Liver (tissue), 9 donors: ENCODE measurements around the gene ALG8. TPM values are rescaled to one million over a fixed set of nuclear protein-coding genes. Genes with fewer than 3 reads are reported as not detected.

Experiments used
- DNase-seq: peaks from one replicate; pipeline ENCODE4 v3.0.0-alpha.2; 2017; ENCODE audit warnings: low spot score
- H3K27ac ChIP-seq, 2 donors: one replicate each; pipeline ENCODE4 v1.7.0; 2013; ENCODE audit warnings: inconsistent platforms in 2 of 2, low read length in 2 of 2, control low read depth in 1 of 2, low read depth in 1 of 2, mild to moderate bottlenecking in 1 of 2
- H3K27me3 ChIP-seq, 4 donors: one replicate each; pipeline versions ENCODE4 v1.6.1 to v1.7.0; 2013; ENCODE audit warnings: low read length in 3 of 4, inconsistent platforms in 1 of 4, mild to moderate bottlenecking in 1 of 4, moderate library complexity in 1 of 4; ENCODE audit not compliant: control insufficient read depth in 4 of 4, insufficient read depth in 4 of 4
- H3K36me3 ChIP-seq, 4 donors: one replicate each; pipeline versions ENCODE4 v1.6.1 to v1.7.0; 2013; ENCODE audit warnings: low read length in 3 of 4, mild to moderate bottlenecking in 3 of 4, low read depth in 1 of 4, moderate library complexity in 1 of 4; ENCODE audit not compliant: control insufficient read depth in 4 of 4, insufficient read depth in 3 of 4
- H3K4me1 ChIP-seq, 4 donors: one replicate each; pipeline versions ENCODE4 v1.6.1 to v1.7.0; 2013; ENCODE audit warnings: low read length in 3 of 4, mild to moderate bottlenecking in 3 of 4, moderate library complexity in 1 of 4; ENCODE audit not compliant: control insufficient read depth in 4 of 4, insufficient read depth in 4 of 4
- H3K4me3 ChIP-seq, 3 donors: one replicate each; pipeline versions ENCODE4 v1.6.1 to v1.7.0; 2013; ENCODE audit warnings: low read length in 3 of 3, control low read depth in 1 of 3, low read depth in 1 of 3, mild to moderate bottlenecking in 1 of 3
- H3K9ac ChIP-seq, 2 donors: one replicate each; pipeline ENCODE4 v1.7.0; 2013; ENCODE audit warnings: low read length in 2 of 2, mild to moderate bottlenecking in 2 of 2, moderate library complexity in 2 of 2, control low read depth in 1 of 2, low read depth in 1 of 2
- H3K9me3 ChIP-seq, 4 donors: one replicate each; pipeline versions ENCODE4 v1.6.1 to v1.7.0; 2013; ENCODE audit warnings: low read length in 3 of 4; ENCODE audit not compliant: control insufficient read depth in 4 of 4
- ATF3 ChIP-seq: IDR thresholded peaks from 2 replicates; pipeline ENCODE4 v1.6.1; 2016; ENCODE audit warnings: antibody characterized with exemption
- CTCF ChIP-seq: fragments of 150-350 bp; IDR thresholded peaks from 2 replicates; pipeline ENCODE4 v1.5.1; 2017; ENCODE audit warnings: improper control_type of control experiment, low read depth, low read length; ENCODE audit not compliant: missing input control
- EGR1 ChIP-seq, 2 donors: IDR thresholded peaks; 2 replicates each; pipeline ENCODE4 v1.6.1; 2016 to 2018; ENCODE audit warnings: antibody characterized with exemption in 2 of 2, low read depth in 2 of 2
- FOXA1 ChIP-seq: IDR thresholded peaks from 2 replicates; pipeline ENCODE4 v1.6.1; 2016; ENCODE audit warnings: antibody characterized with exemption
- FOXA2 ChIP-seq: IDR thresholded peaks from 2 replicates; pipeline ENCODE4 v1.6.1; 2016; ENCODE audit warnings: antibody characterized with exemption
- GABPA ChIP-seq, 2 donors: IDR thresholded peaks in 1 of 2; conservative IDR thresholded peaks in 1 of 2; 2 replicates each; pipeline ENCODE4 v1.6.1; 2016; ENCODE audit warnings: antibody characterized with exemption in 2 of 2, mild to moderate bottlenecking in 1 of 2, moderate library complexity in 1 of 2
- HNF4A ChIP-seq, 2 donors: conservative IDR thresholded peaks; 2 replicates each; pipeline ENCODE4 v1.6.1; 2016; ENCODE audit warnings: antibody characterized with exemption in 2 of 2, mild to moderate bottlenecking in 2 of 2
- HNF4G ChIP-seq: IDR thresholded peaks from 2 replicates; pipeline ENCODE4 v1.6.1; 2016; ENCODE audit warnings: antibody characterized with exemption
- JUND ChIP-seq, 2 donors: IDR thresholded peaks; 2 replicates each; pipeline ENCODE4 v1.6.1; 2016; ENCODE audit warnings: antibody characterized with exemption in 2 of 2
- MAX ChIP-seq: IDR thresholded peaks from 2 replicates; pipeline ENCODE4 v1.6.1; 2016; ENCODE audit warnings: antibody characterized with exemption
- NR2F2 ChIP-seq: IDR thresholded peaks from 2 replicates; pipeline ENCODE4 v1.6.1; 2016; ENCODE audit warnings: antibody characterized with exemption
- RAD21 ChIP-seq, 2 donors: IDR thresholded peaks; 2 replicates each; pipeline ENCODE4 v1.6.1; 2016; ENCODE audit warnings: antibody characterized with exemption in 2 of 2, mild to moderate bottlenecking in 2 of 2
- REST ChIP-seq: IDR thresholded peaks from 2 replicates; pipeline ENCODE4 v1.6.1; 2016; ENCODE audit warnings: antibody characterized with exemption, mild to moderate bottlenecking
- RXRA ChIP-seq, 2 donors: IDR thresholded peaks; 2 replicates each; pipeline ENCODE4 v1.6.1; 2017 to 2018; ENCODE audit warnings: antibody characterized with exemption in 2 of 2, mild to moderate bottlenecking in 1 of 2
- SP1 ChIP-seq: IDR thresholded peaks from 2 replicates; pipeline ENCODE4 v1.6.1; 2018; ENCODE audit warnings: antibody characterized with exemption, mild to moderate bottlenecking
- TAF1 ChIP-seq: conservative IDR thresholded peaks from 2 replicates; pipeline ENCODE4 v1.6.1; 2016; ENCODE audit warnings: antibody characterized with exemption, mild to moderate bottlenecking
- YY1 ChIP-seq: IDR thresholded peaks from 2 replicates; pipeline ENCODE4 v1.6.1; 2016; ENCODE audit warnings: antibody characterized with exemption, mild to moderate bottlenecking
- ZBTB33 ChIP-seq: IDR thresholded peaks from 2 replicates; pipeline ENCODE4 v1.6.1; 2016; ENCODE audit warnings: antibody characterized with exemption
- WGBS: extraction: QIAGEN DNeasy Blood & Tissue Kit; methylation state at CpG from one replicate; pipeline ENCODE4 v1.1.7; 2013; 5-methylcytosine and 5-hydroxymethylcytosine counted together
- polyA plus RNA-seq, 2 donors: library from polyadenylated mRNA; stranded (reverse) in 1 of 2; unstranded in 1 of 2; fragments of 200-250 nt in 1 of 2; fragments of >200 nt in 1 of 2; fragmentation: Nextera tagmentation in 1 of 2; extraction: Ambion mirVana in 1 of 2; gene quantifications; one replicate each; pipeline versions ENCODE4 v1.2.1 to v1.2.3, GENCODE V29; 2013 to 2015
- total RNA-seq, 2 donors: library from RNA; depleted of rRNA; stranded (reverse); fragments of >200 nt; gene quantifications; one replicate each; pipeline ENCODE4 v1.2.3, GENCODE V29; 2014
- donor health status: healthy.
- donor health status: healthy.
- donor health status: healthy.
- donor health status: healthy.
- donor health status: healthy.

The ALG8 gene
- total and polyA plus RNA-seq, 4 donors: 29.4 to 46.0 (median 38.0) TPM

- no peak for TF ChIP-seq HNF4G
- no peak for TF ChIP-seq ATF3
- no peak for TF ChIP-seq TAF1
- TF ChIP-seq GABPA (IDR thresholded peaks at IDR 0.05 in 1 of 2, conservative IDR thresholded peaks at IDR 0.05 in 1 of 2): no peak
- TF ChIP-seq RXRA (IDR thresholded peaks at IDR 0.05): no peak
- no peak for TF ChIP-seq ZBTB33
- no peak for TF ChIP-seq JUND (IDR thresholded peaks at IDR 0.05)
- TF ChIP-seq RAD21 (IDR thresholded peaks at IDR 0.05): no peak
- no peak for TF ChIP-seq FOXA2
- no peaks in the 10 kb centered on the region for H3K27me3 ChIP-seq
- H3K9ac ChIP-seq: no peak overlapping the region
- H3K4me1 ChIP-seq: peaks cover 30 to 68% (median 61%) of the 10 kb centered on the region in 4 donors
- no peaks in the 10 kb centered on the region for H3K36me3 ChIP-seq
- no peaks in the 10 kb centered on the region for H3K9me3 ChIP-seq
- 91% methylated on average over 2 of the region's 2 CpGs for WGBS
- H3K27ac ChIP-seq: peak overlapping the region; percentile 57 to 78
- H3K4me3 ChIP-seq: no peak overlapping the region
- DNase-seq: no peak
Measured at GRCh38 chr11:78161346-78161745, 21.9 kb upstream of the ALG8 start.

GRCh38 chr11:78160557-78160956 lies 21.1 kb upstream of the ALG8 start:
- 27% methylated on average over 1 of the region's 1 CpG for WGBS
- H3K27me3 ChIP-seq: no peaks in the 10 kb centered on the region
- H3K4me3 ChIP-seq: no peak overlapping the region
- H3K9ac ChIP-seq: no peak overlapping the region
- DNase-seq: no peak
- no peaks in the 10 kb centered on the region for H3K9me3 ChIP-seq
- peaks cover 31 to 74% (median 66%) of the 10 kb centered on the region in 4 donors for H3K4me1 ChIP-seq
- H3K36me3 ChIP-seq: no peaks in the 10 kb centered on the region
- TF ChIP-seq HNF4A (conservative IDR thresholded peaks at IDR 0.05) (peak; percentile 69 to 83), FOXA2 (peak; percentile 80), RXRA (IDR thresholded peaks at IDR 0.05) (peak; percentile 86 to 97), NR2F2 (no peak), CTCF (no peak), GABPA (IDR thresholded peaks at IDR 0.05 in 1 of 2, conservative IDR thresholded peaks at IDR 0.05 in 1 of 2) (no peak), JUND (IDR thresholded peaks at IDR 0.05) (peak in 1 of 2 donors; percentile 70), ZBTB33 (no peak), SP1 (peak; percentile 59), REST (peak; percentile 74), EGR1 (IDR thresholded peaks at IDR 0.05; ENCODE audit: low read depth in 2 of 2) (peak in 1 of 2 donors; percentile 60), FOXA1 (peak; percentile 80), RAD21 (IDR thresholded peaks at IDR 0.05) (peak; percentile 31 to 34), HNF4G (no peak), YY1 (peak; percentile 76), TAF1 (no peak), MAX (peak; percentile 89)
- H3K27ac ChIP-seq: peak overlapping the region; percentile 57 to 78
